ENCODE measurements around the gene CHD2. TPM values are rescaled to one million over a fixed set of nuclear protein-coding genes. Genes with fewer than 3 reads are reported as not detected.

The CHD2 gene
- total RNA-seq, 1 experiment from 2014 or later, result 81.8 TPM

GRCh38 chr15:93063262-93063671 is 163.1 kb downstream of the CHD2 start:
- TF ChIP-seq CTCF (IDR thresholded peaks at IDR 0.05), result no peak
- no peak for TF ChIP-seq TCF7L2 (IDR thresholded peaks at IDR 0.05; ENCODE audit: low read depth, low read length)
- no peak for TF ChIP-seq REST (IDR thresholded peaks at IDR 0.05; ENCODE audit: insufficient read depth in 1 of 2, low read depth in 2 of 2, low read length in 1 of 2)
- no peak for TF ChIP-seq SIN3A (IDR thresholded peaks at IDR 0.05; ENCODE audit: borderline replicate concordance, insufficient read depth, low read depth, low read length)
- ChIA-PET CTCF (no interaction called here), POLR2A (no interaction called here)
- in situ Hi-C loops (cut with HindIII; ENCODE audit: low pct_unique_long_range_greater_than_20kb, low sequenced_read_pairs) (no loop called here), intact Hi-C loops (cut with micrococcal nuclease; ENCODE audit: unreplicated experiment) (no loop called here)
- Histone ChIP-seq H3K4me3 (ENCODE audit: low read depth in 2 of 2, low read length in 2 of 2) (no peak overlapping the region), H3K4me1 (ENCODE audit: control insufficient read depth, insufficient read depth, low read length) (no peaks in the 10 kb centered on the region; the same call in 1 of the 2 replicates), H3K27ac (ENCODE audit: low read length) (no peak overlapping the region), H3K27me3 (ENCODE audit: control insufficient read depth, insufficient read depth, low read length) (no peaks in the 10 kb centered on the region; the same call in 1 of the 2 replicates), H3K36me3 (ENCODE audit: control insufficient read depth, insufficient read depth, low read length) (no peaks in the 10 kb centered on the region), H3K9me3 (ENCODE audit: control insufficient read depth, insufficient read depth, low read depth, low read length) (no peaks in the 10 kb centered on the region)
- ATAC-seq (no peak), DNase-seq (ENCODE audit: low read depth, low spot score) (no peak)
- BruUV-seq (replicated peaks), result no TSS peak

GRCh38 chr15:93063796-93064690 is 163.9 kb downstream of the CHD2 start:
- intact Hi-C loops (cut with micrococcal nuclease; ENCODE audit: unreplicated experiment) (no loop called here), in situ Hi-C loops (cut with HindIII; ENCODE audit: low pct_unique_long_range_greater_than_20kb, low sequenced_read_pairs) (no loop called here)
- Histone ChIP-seq H3K27ac (ENCODE audit: low read length) (no peak overlapping the region), H3K9me3 (ENCODE audit: control insufficient read depth, insufficient read depth, low read depth, low read length) (no peaks in the 10 kb centered on the region), H3K27me3 (ENCODE audit: control insufficient read depth, insufficient read depth, low read length) (no peaks in the 10 kb centered on the region; the same call in 1 of the 2 replicates), H3K36me3 (ENCODE audit: control insufficient read depth, insufficient read depth, low read length) (no peaks in the 10 kb centered on the region), H3K4me1 (ENCODE audit: control insufficient read depth, insufficient read depth, low read length) (no peaks in the 10 kb centered on the region; the same call in 1 of the 2 replicates), H3K4me3 (ENCODE audit: low read depth in 2 of 2, low read length in 2 of 2) (no peak overlapping the region)
- no TSS peak for BruUV-seq (replicated peaks)
- CTCF ChIA-PET, result no interaction called here
- ATAC-seq (no peak), DNase-seq (ENCODE audit: low read depth, low spot score) (no peak)
- POLR2A ChIA-PET, result no interaction called here
- TF ChIP-seq CTCF (IDR thresholded peaks at IDR 0.05) (no peak), TCF7L2 (IDR thresholded peaks at IDR 0.05; ENCODE audit: low read depth, low read length) (no peak), SIN3A (IDR thresholded peaks at IDR 0.05; ENCODE audit: borderline replicate concordance, insufficient read depth, low read depth, low read length) (no peak), REST (IDR thresholded peaks at IDR 0.05; ENCODE audit: insufficient read depth in 1 of 2, low read depth in 2 of 2, low read length in 1 of 2) (no peak), POLR2AphosphoS5 (IDR thresholded peaks at IDR 0.05; ENCODE audit: low read depth, low read length) (no peak)
